HepG2 (cell line): ENCODE measurements around the gene ERC1. TPM values are rescaled to one million over a fixed set of nuclear protein-coding genes. Genes with fewer than 3 reads are reported as not detected.

Source experiments
- ATAC-seq: fragments of 200-7000 bp; cut with Tn5 transposase; 3 replicates; pipeline ENCODE4 v1.9.1; 2020; ENCODE audit warnings: mild to moderate bottlenecking, moderate library complexity
- BruUV-seq: library from RNA; stranded (reverse); fragments of 400-500 nt; replicated peaks from 2 replicates; lab custom pipeline; 2021; lab: Mats Ljungman, UMichigan
- CTCF ChIA-PET: fragments of 300-600 bp; formaldehyde crosslinking; extraction: SDS; loops from one replicate; lab custom pipeline; 2021; ENCODE audit warnings: low total read pairs, inconsistent platforms, low intra/inter-chr PET ratio; lab: Yijun Ruan, JAX
- POLR2A ChIA-PET: fragments of 350-600 bp; sonication (Branson Sonifier 250); formaldehyde crosslinking; loops from one replicate; lab custom pipeline; 2020; ENCODE audit warnings: antibody characterized with exemption, inconsistent platforms; lab: Yijun Ruan, JAX
- DNase-seq: peaks from one replicate; pipeline ENCODE4 v3.0.0-alpha.2; 2015; ENCODE audit warnings: low spot score
- FAIRE-seq: peaks from 3 replicates; lab custom pipeline; 2011; peaks lifted over from hg19 to GRCh38; lab: Jason Lieb, UNC
- H2AFZ ChIP-seq: one replicate; pipeline ENCODE4 v1.6.1; 2011; ENCODE audit warnings: low read length, inconsistent platforms
- H3K27ac ChIP-seq: fragments of 300-600 bp; 3 replicates; pipeline ENCODE4 v1.8.0; 2011; ENCODE audit warnings: mixed run types, mild to moderate bottlenecking, mixed read lengths, low read length, inconsistent platforms; ENCODE audit not compliant: insufficient read depth; ENCODE audit errors: extremely low read length
- H3K27me3 ChIP-seq, 2 experiments: fragments of 200-600 bp in 1 of 2; 2 replicates in 1 of 2; 3 replicates in 1 of 2; pipeline versions ENCODE4 v1.6.0 to v1.8.0; 2011; ENCODE audit warnings: low read length in 2 of 2, mild to moderate bottlenecking in 2 of 2, moderate library complexity in 2 of 2, inconsistent platforms in 1 of 2; ENCODE audit not compliant: insufficient read depth in 2 of 2, control insufficient read depth in 1 of 2
- H3K36me3 ChIP-seq, 2 experiments: fragments of 200-600 bp in 1 of 2; replicated peaks in 1 of 2; 2 replicates in 1 of 2; 3 replicates in 1 of 2; pipeline versions ENCODE4 v1.5.1 to v1.8.0; 2011; ENCODE audit warnings: low read length in 2 of 2, inconsistent platforms in 1 of 2; ENCODE audit not compliant: insufficient read depth in 2 of 2, control insufficient read depth in 1 of 2
- H3K4me1 ChIP-seq: 2 replicates; pipeline ENCODE4 v1.5.1; 2012; ENCODE audit warnings: low read length, inconsistent platforms; ENCODE audit not compliant: insufficient read depth
- H3K4me2 ChIP-seq: 2 replicates; pipeline ENCODE4 v1.6.0; 2011; ENCODE audit warnings: low read depth, low read length, inconsistent platforms
- H3K4me3 ChIP-seq, 3 experiments: fragments of 200-600 bp in 1 of 3; sonication (generic), shearing (Covaris generic) in 1 of 3; replicated peaks in 1 of 3; 2 replicates each; pipeline ENCODE4 v1.5.1; 2011 to 2016; ENCODE audit warnings: low read length in 3 of 3, inconsistent platforms in 2 of 3, low read depth in 2 of 3, mild to moderate bottlenecking in 2 of 3, control low read depth in 1 of 3, mixed read lengths in 1 of 3; ENCODE audit not compliant: insufficient read depth in 1 of 3
- H3K79me2 ChIP-seq: one replicate; pipeline ENCODE4 v1.6.1; 2011; ENCODE audit warnings: low read length, inconsistent platforms; ENCODE audit not compliant: insufficient read depth
- H3K9ac ChIP-seq: 2 replicates; pipeline ENCODE4 v1.6.0; 2011; ENCODE audit warnings: mild to moderate bottlenecking, low read depth, low read length, inconsistent platforms; ENCODE audit not compliant: insufficient read depth
- H3K9me3 ChIP-seq: 2 replicates; pipeline ENCODE4 v1.5.1; 2012; ENCODE audit warnings: mild to moderate bottlenecking, low read length
- H4K20me1 ChIP-seq: 2 replicates; pipeline ENCODE4 v1.6.0; 2011; ENCODE audit warnings: inconsistent platforms, mild to moderate bottlenecking, low read length, moderate library complexity; ENCODE audit not compliant: insufficient read depth
- ATF1 ChIP-seq: IDR thresholded peaks from 2 replicates; pipeline ENCODE4 v1.6.1; 2016; ENCODE audit warnings: mild to moderate bottlenecking, control low read depth
- HOXA3 ChIP-seq: sonication (generic); formaldehyde crosslinking; IDR thresholded peaks from 2 replicates; pipeline ENCODE4 v1.5.0; 2020; ENCODE audit warnings: missing genetic modification reagents
- IRF9 ChIP-seq: sonication (generic); formaldehyde crosslinking; IDR thresholded peaks from 2 replicates; pipeline ENCODE4 v1.8.0; 2022; ENCODE audit warnings: missing genetic modification reagents, mild to moderate bottlenecking, borderline replicate concordance
- KLF13 ChIP-seq: sonication (generic); formaldehyde crosslinking; IDR thresholded peaks from 2 replicates; pipeline ENCODE4 v1.4.0; 2020; ENCODE audit warnings: mild to moderate bottlenecking, missing genetic modification reagents
- MEF2D ChIP-seq: sonication (generic); formaldehyde crosslinking; IDR thresholded peaks from 2 replicates; pipeline ENCODE4 v1.5.1; 2020; ENCODE audit warnings: mild to moderate bottlenecking, missing genetic modification reagents
- NR3C1 ChIP-seq: sonication (generic); formaldehyde crosslinking; IDR thresholded peaks from 2 replicates; pipeline ENCODE4 v1.4.0; 2020; ENCODE audit warnings: missing genetic modification reagents
- RBM39 ChIP-seq: fragments of 200-400 bp; formaldehyde crosslinking; IDR thresholded peaks from one replicate; pipeline ENCODE4 v1.6.1; 2018; ENCODE audit warnings: antibody characterized with exemption, mild to moderate bottlenecking, low read depth, low read length; ENCODE audit not compliant: poor library complexity, severe bottlenecking
- REPIN1 ChIP-seq: sonication (generic); formaldehyde crosslinking; IDR thresholded peaks from 2 replicates; pipeline ENCODE4 v1.8.0; 2022; ENCODE audit warnings: missing genetic modification reagents, low read depth, mild to moderate bottlenecking, borderline replicate concordance
- RFX1 ChIP-seq: fragments of 450-650 bp; IDR thresholded peaks from 2 replicates; pipeline ENCODE4 v1.6.1; 2017
- SIX4 ChIP-seq: sonication (generic); formaldehyde crosslinking; IDR thresholded peaks from 2 replicates; pipeline ENCODE4 v1.4.0; 2020; ENCODE audit warnings: missing genetic modification reagents
- SMARCE1 ChIP-seq: fragments of 450-650 bp; IDR thresholded peaks from 2 replicates; pipeline ENCODE4 v1.6.1; 2017; ENCODE audit warnings: borderline replicate concordance
- ZKSCAN5 ChIP-seq: sonication (generic); formaldehyde crosslinking; IDR thresholded peaks from 2 replicates; pipeline ENCODE4 v1.5.1; 2020; ENCODE audit warnings: mild to moderate bottlenecking, missing genetic modification reagents
- ZNF142 ChIP-seq: sonication (generic); formaldehyde crosslinking; IDR thresholded peaks from 2 replicates; pipeline ENCODE4 v1.4.0; 2020; ENCODE audit warnings: missing genetic modification reagents
- ZNF224 ChIP-seq: sonication (generic); formaldehyde crosslinking; IDR thresholded peaks from 2 replicates; pipeline ENCODE4 v1.5.0; 2020; ENCODE audit warnings: mild to moderate bottlenecking, missing genetic modification reagents
- ZNF441 ChIP-seq: sonication (generic); formaldehyde crosslinking; IDR thresholded peaks from 2 replicates; pipeline ENCODE4 v1.7.0; 2021; ENCODE audit warnings: missing genetic modification reagents, borderline replicate concordance
- ZNF563 ChIP-seq: sonication (generic); formaldehyde crosslinking; IDR thresholded peaks from 2 replicates; pipeline ENCODE4 v1.8.0; 2022; ENCODE audit warnings: mild to moderate bottlenecking, moderate library complexity, missing genetic modification reagents
- ZNF660 ChIP-seq: sonication (generic); formaldehyde crosslinking; IDR thresholded peaks from 2 replicates; pipeline ENCODE4 v1.5.1; 2020; ENCODE audit warnings: mild to moderate bottlenecking, low read depth, missing genetic modification reagents, borderline replicate concordance
- ZNF7 ChIP-seq: IDR thresholded peaks from 2 replicates; pipeline ENCODE4 v1.6.1; 2016; ENCODE audit warnings: missing biosample characterization, missing genetic modification reagents
- WGBS: methylation state at CpG from one replicate; pipeline ENCODE4 v1.1.6; 2017; ENCODE audit warnings: low lambda C conversion rate; 5-methylcytosine and 5-hydroxymethylcytosine counted together
- in situ Hi-C: cut with HindIII; loops from 2 replicates; pipeline ENCODE4 v1.10.0; 2017; ENCODE audit warnings: low pct_unique_long_range_greater_than_20kb; ENCODE audit not compliant: extremely low pct_ligation_motif_present
- intact Hi-C: fragments of 100-400 bp; cut with micrococcal nuclease; formaldehyde crosslinking; loops from one replicate; pipeline ENCODE4 v1.10.0; 2022; ENCODE audit not compliant: unreplicated experiment
- polyA plus RNA-seq, 8 experiments: library from polyadenylated mRNA; depleted of rRNA in 3 of 8; stranded (reverse) in 7 of 8; unstranded in 1 of 8; fragments of >200 nt; fragmentation: Illumina TruSeq in 4 of 8; extraction: Trizol in 4 of 8; gene quantifications; 2 replicates each; pipeline versions ENCODE4 v1.2.1 to v1.2.3, GENCODE V29; 2011 to 2016; ENCODE audit warnings: low read depth in 4 of 8, missing spikeins in 1 of 8, mixed read lengths in 1 of 8; ENCODE audit not compliant: insufficient read depth in 1 of 8
- total RNA-seq, 5 experiments: library from RNA; depleted of rRNA; stranded (reverse); fragments of >200 nt; fragmentation: Illumina TruSeq; extraction: Trizol; gene quantifications; 2 replicates each; pipeline ENCODE4 v1.2.3, GENCODE V29; 2016; ENCODE audit warnings: low read depth in 1 of 5

The ERC1 gene
- total and polyA plus RNA-seq, 2 of the 13 experiments (the other 11 are each of a cell fraction or from before 2014, with no cell fraction given) = 6.1 to 12.4 TPM

- BruUV-seq = no TSS peak
- WGBS = 82% methylated on average over 5 of the region's 5 CpGs
- no peak for TF ChIP-seq NR3C1 (CRISPR knock-in tag)
- TF ChIP-seq HOXA3 (CRISPR knock-in tag) = no peak
- TF ChIP-seq SIX4 = no peak
- no peak for TF ChIP-seq ZNF7 (CRISPR knock-in tag)
- TF ChIP-seq RBM39 = no peak
- no peak for TF ChIP-seq SMARCE1
- no peak for TF ChIP-seq ZNF563 (CRISPR knock-in tag)
- TF ChIP-seq KLF13 (CRISPR knock-in tag) = no peak
- TF ChIP-seq ZKSCAN5 (CRISPR knock-in tag) = no peak
- TF ChIP-seq RFX1 = no peak
- no peak for TF ChIP-seq IRF9 (CRISPR knock-in tag)
- TF ChIP-seq ATF1 = no peak
- no peak for TF ChIP-seq MEF2D (CRISPR knock-in tag)
- TF ChIP-seq REPIN1 (CRISPR knock-in tag) = no peak
- no peak for TF ChIP-seq ZNF441
- no peak for TF ChIP-seq ZNF142 (CRISPR knock-in tag)
- no peak for TF ChIP-seq ZNF224
- TF ChIP-seq ZNF660 (CRISPR knock-in tag) = no peak
Observed at GRCh38 chr12:979349-979748, 11.7 kb upstream of the ERC1 start.

More at GRCh38 chr12:979349-979748, 11.7 kb upstream of the ERC1 start:
- no peak for DNase-seq
- Histone ChIP-seq H3K4me1 (no peaks in the 10 kb centered on the region), H3K27ac (no peak overlapping the region), H3K4me2 (no peak overlapping the region), H3K9ac (no peak overlapping the region), H3K36me3 (no peaks in the 10 kb centered on the region), H3K79me2 (no peaks in the 10 kb centered on the region), H2AFZ (no peak overlapping the region), H3K4me3 (no peak overlapping the region), H3K9me3 (no peaks in the 10 kb centered on the region), H3K27me3 (no peaks in the 10 kb centered on the region), H4K20me1 (no peaks in the 10 kb centered on the region)
- no peak for FAIRE-seq
- in situ Hi-C loops (no loop called here), intact Hi-C loops (no loop called here)
- CTCF ChIA-PET = no interaction called here
- ATAC-seq = no peak
- POLR2A ChIA-PET = no interaction called here
